ENCODE measurements around the gene DNAJC2. TPM values are rescaled to one million over a fixed set of nuclear protein-coding genes. Genes with fewer than 3 reads are reported as not detected.
A peak's percentile ranks its signal among the peaks of the same experiment; 100 is the strongest.
"Not testable (repeated sequence)": the region's sequence is repeated elsewhere in the genome, so short reads cannot be mapped to it uniquely, and the experiment has no call there.

Gene DNAJC2
- total RNA-seq, 1 donor from 2014 or later = 12.0 TPM

DNA sequence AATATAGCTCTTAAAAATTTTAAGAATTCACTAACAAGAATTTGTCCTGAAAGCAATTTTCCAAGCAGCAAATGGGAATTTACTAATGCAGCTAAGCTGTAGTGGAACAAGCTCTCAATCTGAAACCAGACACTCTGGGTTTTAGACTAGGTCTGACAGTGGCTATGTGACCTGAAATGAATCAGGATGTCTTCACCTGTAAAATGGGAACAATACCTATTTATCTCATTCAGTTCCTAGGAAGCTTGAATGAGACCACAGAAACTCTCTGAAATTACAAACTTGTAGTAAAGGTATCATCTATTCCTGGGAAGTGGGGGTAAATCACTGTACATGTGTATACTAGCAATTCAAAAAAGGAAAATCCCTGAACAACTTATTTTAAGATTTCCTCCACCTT is 1.2 kb downstream of the DNAJC2 start:
- no peak for DNase-seq (ENCODE audit: low spot score)

DNA sequence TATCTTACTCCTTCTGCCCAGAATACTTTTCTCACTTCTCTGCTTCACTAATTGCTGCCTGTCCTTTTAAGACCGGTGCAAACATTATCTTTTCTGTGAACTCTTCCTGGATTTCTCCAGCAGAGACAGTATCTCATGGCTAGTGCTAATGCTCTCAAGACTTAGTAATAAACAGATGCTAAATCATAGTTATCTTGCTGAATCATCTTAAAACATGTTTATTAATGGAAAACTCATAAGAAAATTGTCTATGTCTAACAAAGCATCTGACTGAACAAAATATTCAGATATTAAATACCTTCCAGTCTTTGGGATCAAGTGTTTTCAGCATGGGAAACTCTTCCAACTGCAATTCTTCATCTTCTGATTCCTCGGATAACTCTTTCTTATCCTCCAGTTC is 3.1 kb downstream of the DNAJC2 start:
- DNase-seq (ENCODE audit: low spot score) = no peak

DNA sequence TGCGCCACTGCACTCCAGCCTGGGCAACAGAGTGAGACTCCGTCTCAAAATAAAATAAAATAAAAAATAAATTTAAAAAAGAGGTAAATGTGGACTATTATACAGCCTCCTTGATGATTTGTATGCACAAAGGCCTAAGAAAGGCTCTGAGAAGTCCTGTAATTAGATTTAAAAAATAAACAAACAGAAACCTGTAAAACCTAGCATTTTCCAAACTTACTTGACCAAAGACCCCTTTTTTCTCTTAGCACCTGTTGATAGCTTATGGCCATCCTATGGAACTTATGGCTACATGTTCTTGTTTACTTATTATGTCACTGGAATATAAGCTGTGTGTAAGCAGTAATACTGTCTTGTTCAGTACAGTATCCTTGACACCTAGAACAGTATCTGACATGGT is 5.7 kb downstream of the DNAJC2 start:
- DNase-seq (ENCODE audit: low spot score) = no peak

DNA sequence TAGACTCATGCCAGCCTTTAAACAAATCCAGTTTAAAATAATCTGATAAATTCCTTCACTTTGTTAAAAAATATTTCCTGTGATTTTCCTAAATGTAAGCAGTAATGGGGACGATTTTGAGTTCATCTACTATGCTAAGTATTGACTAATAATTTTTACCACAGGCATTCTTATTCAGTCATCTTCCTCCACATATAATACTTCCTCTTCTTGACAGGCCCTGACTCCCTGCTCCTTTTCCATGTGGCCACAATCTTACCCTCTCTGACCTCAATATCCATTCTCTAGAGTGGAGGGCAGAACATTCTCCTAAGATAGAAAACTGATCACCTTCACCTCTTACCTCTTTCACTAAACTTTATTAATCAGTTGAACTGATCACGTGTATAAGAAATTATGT is 7.8 kb downstream of the DNAJC2 start:
- DNase-seq (ENCODE audit: low spot score) = no peak

DNA sequence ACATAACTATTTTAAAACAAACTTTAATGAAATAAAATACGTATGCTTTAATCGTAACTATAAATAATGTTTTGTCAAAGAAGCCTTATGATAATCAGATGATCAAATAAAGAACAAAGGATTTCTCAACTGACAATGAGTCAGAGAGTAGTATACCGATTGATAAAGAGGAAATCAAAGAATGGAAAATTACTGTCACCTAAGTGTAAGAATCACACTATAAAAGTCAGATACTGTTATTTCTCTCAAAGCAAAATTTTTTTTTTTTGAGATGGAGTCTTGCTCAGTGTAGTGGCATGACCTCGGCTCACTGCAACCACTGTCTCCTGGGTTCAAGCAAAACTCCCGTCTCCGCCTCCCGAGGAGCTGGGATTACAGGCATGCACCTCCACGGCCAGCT is 18.8 kb downstream of the DNAJC2 start:
- no peak for DNase-seq (ENCODE audit: low spot score)

DNA sequence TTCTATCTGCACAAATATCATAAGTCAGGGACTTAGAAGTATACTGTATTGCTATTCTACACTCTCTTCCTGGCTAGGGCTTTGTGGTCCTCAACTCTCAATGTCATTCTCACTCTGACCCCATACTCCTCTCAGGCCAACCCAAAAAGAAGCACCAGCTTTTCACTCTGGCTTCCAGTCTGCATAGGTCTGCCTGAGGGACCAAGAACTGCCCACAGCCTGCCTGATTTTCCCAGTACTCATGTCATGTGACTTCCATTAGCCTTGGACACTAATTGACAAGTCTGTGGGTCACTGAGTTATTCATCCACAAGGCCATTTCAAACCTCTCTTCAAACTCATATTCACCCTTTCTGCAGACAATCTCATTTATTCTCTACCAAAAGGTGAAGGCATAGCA is 27.6 kb downstream of the DNAJC2 start:
- no peak for DNase-seq (ENCODE audit: low spot score)

DNA sequence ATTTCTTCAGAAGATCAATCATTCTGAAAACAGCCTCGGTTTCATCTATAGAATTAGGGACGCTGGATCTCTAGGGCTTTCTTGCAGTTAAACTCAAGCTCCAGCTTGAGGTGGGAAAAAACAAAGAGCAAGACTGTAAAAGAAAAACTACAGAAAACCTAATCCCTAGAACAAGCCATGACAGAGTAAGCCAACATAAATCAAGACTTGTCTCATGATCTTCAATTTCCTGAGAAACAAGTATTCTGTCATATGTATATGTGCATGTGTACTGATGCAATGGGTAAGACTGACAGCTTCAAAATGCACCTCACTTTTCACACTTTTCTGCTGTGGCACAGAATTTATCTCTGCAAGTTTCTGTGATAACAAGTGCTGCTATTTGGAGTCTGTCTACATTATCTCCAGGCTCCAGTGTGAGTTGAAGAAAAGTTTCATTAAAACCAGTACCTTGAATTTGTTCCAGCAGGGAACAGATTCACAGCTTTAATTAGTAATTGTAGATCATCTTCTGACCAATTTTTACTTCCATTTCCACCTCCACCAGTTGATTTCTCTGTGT is 28.1 kb downstream of the DNAJC2 start:
- no peak for DNase-seq (ENCODE audit: low spot score)

DNA sequence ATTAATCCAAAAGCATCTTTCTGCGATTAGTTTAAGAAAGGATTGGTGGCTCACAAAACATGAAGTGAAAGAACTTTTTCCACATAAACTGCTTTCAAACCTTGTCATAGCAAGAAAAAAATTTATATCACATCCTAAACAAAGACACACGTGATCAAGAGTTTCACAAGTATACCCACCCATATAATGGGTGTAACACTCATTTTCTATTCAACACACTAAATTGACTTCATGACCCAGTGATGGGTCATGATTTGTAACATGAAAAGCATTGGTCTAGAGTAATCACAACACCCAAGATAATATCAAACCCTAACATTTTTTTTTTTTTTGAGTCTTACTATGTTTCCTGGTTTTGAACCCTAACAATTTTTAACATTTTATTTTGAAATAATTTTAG is 29.7 kb downstream of the DNAJC2 start:
- no peak for DNase-seq (ENCODE audit: low spot score)

DNA sequence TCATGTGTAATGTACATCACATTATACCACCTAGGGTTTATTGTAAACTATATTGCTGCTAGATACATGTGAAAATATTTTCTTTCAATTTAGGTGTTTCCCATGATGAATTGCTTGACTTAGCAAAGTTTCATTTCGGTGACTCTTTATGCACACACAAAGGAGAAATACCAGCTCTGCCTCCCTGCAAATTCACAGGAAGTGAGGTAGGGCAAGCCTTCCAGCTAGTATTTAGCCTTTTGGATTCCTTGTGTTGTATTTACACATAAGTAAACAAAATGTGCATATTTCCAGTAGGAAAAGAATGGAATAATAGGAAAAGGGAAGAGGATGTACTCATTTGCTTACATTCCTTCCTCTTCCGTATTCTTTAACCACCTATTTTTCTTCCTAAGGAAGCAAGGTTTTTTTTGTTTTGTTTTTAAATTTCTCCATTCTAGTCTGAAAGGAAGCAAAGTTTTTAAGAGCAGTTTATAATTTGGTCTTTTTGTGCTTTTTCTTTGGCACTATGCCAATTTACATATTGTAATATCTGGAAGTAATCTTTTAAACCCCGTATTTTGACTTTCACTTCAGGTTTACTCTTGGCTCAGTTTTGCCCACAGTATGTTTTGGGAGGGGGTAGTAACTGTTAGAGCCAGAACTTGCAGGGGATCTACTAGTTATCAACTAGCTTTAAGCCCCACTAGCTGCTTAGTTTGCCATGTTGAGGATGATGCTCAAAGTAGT is 36.9 kb downstream of the DNAJC2 start:
- DNase-seq (ENCODE audit: low spot score) = no peak

DNA sequence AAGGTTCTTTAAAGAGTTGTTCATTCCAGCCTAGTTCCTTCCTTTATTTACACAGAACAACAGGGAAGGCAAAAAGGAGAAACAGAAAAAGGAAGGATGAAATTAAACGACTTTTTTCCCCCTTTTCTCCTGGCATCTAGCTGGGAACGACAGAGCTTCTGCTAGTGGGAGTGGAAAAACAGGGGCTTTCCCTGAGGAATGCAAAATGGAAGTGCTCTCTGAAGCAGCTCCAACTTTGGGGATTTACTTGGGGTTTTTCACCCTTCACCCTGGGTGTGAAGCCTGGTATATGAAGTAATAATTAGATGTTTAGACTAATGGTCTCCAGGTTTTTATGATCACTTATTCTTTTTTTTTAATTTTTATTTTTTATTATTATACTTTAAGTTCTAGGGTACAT is 43.1 kb downstream of the DNAJC2 start:
- DNase-seq (ENCODE audit: low spot score) = no peak

DNA sequence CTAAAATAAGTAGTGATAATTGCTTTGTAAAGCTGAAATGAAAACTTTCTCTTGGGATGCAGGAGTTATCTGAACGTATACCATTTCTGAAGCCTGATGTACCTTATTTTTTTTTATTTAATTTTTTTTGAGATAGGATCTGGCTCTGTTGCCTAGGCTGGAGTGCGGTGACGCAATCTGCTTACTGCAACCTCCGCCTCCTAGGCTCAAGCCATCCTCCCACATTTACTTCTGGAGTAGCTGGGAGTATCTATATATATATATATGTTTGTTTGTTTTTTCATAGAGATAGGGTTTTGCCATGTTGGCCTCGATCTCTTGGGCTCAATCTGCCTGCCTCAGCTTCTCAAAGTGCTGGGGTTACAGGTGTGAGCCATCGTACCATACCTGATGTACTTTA is 44.9 kb downstream of the DNAJC2 start:
- no peak for DNase-seq (ENCODE audit: low spot score)

DNA sequence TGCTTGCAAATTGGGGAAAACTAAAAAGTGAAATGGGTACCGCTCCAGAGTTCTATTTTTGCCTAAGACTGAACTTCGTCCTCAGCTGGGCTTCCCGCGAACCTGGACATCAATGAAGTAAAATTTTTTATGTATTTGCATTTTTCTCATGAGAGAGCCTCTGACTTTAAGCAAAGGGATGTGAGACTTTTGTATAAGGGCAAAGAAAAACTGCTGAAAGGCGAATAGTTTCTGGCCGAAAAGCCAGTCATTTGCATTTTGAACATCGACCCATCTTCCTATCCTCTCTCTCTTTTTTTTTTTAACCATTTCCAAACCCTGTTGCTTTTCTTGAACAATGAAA is 46.8 kb downstream of the DNAJC2 start:
- no peak for DNase-seq (ENCODE audit: low spot score)

DNA sequence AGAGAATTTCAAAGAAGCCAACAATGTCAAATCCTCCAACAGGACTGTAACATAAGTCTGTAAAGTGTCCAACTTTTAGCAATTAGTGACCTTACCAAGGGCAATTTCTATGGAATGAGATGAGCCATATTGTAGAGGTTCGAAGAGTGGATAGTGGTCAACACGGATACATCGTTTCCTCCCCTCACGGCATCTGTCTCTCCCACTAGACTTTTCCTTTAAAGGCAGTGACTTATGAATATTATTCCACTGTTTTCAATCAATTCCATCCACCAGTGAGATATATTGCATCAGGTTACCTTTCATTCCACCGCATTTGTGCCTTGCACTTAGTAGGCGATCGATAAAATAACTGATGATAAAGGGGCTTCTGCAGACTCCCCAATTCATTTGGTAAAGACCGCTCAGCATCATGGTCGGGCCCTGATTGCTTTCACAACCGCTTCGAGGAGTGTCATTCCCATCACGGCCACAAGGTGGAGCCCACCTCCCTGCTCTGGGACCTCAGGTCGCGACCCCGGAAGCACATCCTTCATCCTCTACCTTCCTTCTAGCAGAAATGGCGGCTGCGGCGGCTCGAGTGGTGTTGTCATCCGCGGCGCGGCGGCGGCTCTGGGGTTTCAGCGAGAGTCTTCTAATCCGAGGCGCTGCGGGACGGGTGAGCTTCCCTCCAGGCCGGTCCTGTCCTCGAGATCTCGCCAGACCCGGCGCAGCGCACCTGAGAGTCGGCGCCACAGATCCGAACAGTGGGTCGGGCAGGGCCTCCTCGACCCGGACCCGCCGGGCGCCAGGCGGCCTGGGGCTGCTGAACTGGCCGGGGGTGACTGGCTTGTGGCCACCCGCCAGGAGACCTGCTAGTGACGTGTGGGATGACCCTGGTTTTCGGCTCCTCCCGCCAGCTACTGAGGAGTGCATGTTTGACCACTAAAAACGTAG is 47.4 kb downstream of the DNAJC2 start, which contains the start of gene PMPCB:
Gene PMPCB, plus strand, starts transcription at position 535 of the 936 bp plus-strand sequence. Its CDS starts 25 bp downstream, at position 560.
- peak; percentile 96 for DNase-seq (ENCODE audit: low spot score)

DNA sequence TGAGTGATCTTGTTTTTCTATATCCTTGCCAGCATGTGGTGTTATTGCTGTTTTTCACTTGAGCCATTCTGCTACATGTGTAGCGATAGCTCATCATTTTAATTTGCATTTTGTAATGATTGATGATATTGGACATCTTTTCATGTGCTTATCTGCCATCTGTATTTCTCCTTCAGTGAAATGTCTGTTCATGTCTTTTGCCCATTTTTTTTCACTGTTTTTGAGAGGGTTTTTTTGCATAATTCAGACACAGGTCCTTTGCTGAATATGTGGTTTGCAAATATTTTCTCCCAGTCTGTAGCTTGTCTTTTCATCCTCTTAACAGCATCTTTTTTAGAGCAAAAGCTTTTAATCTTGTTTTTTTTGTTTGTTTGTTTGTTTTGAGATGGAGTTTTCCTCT is 51.0 kb downstream of the DNAJC2 start:
- DNase-seq (ENCODE audit: low spot score) = no peak

DNA sequence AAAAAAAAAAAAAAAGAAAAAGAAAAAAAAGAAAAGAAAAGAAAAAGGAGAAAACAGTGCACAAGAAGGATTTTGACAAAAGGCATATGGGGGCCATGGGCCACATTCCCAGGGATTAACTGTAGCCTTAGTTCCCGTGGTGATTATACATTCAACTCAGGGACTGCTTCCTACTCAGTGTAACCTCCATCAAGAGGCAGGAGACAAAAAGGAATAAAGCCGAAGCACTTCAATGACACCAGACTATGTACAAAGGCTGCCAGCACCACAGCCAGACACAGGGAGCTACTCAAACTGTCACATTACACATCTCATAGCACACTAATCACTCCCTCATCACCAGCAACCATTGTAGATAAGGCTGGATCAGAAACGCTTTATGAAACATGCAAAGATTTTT is 52.4 kb downstream of the DNAJC2 start:
- DNase-seq (ENCODE audit: low spot score) = no peak

DNA sequence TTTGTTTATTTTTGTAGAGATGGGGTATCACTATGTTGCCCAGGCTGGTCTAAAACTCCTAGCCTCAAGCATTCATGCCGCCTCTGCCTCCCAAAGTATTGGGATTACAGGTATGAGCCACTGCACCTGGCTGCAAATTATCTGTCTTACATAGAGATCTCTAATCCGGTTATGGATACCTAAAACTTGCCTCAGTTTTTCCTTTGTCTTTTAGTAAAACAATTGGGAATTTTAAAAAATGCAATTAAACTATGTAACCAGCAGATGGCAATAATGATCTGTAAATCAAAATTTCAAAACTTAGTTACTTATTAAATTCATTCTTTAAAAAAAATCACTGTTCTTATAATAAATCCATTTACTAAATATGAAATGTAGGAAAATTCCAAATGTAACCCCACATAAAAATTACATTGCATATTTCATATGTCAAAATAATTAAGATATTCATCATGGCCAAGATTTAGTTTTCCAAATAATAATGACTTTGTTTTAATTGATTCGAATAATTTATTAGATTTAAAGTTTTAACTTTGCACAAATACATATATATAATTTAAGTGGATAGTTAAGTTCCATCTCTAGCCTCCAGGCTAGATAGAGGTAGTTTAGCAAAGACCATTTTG is 61.7 kb downstream of the DNAJC2 start:
- not testable (repeated sequence) for DNase-seq (ENCODE audit: low spot score)

DNA sequence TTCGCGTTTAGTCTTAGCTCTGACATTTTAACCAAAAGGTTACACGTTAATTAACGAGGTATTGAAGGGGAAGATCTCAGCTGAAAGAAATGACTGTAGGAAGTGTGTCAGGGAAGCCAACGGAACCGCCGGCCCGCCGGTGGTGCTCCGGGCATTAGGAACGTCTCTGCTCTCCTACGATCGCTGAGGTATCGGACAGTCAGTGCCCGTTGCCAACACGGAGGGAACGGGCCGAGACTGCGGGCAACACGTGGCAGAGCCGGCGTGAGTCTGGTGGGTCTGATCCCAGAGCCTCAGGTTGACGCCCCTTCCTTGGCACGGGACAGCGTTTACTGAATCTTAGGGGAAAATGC is 63.8 kb downstream of the DNAJC2 start:
- DNase-seq (ENCODE audit: low spot score) = peak; percentile 11

DNA sequence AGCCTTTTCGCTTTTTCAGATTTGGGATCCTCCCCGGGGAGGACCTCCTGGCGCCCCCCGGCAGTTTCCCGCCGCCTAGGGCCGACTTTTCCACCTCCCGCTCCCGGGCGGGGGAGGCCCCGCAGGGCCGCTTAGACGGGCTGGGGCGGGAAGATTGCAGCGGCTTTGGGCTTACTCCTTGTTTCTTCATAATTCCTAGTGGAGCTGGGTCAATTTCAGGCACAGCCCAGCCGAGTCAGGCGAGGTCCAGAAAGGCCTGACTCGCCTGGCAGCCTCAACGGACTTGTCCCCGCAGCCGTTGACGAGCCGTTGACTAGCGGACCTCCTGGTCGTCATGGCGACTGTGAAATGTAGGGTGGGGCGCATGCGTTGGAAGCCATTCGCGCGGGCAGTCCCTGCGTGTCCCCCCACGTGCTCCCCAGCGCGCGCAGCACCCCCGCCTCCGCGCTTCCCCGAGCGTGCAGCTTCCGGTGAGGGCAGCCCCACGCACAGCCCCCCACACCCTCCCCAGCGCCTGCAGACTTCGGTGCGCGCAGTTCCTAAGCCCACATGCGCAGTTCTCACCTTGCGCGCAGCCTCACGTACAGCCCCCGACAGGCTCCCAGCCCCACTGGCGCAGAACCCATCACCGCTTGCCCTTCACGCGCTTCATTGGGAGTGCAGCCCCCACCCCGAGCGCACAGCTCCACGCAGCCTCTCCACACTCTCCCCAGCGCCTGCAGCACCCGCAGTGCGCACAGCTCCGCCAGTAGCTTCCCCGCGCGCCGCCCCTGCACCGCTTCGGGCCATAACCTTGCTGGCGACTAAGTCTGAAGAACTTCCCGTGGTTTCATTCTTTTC is 64.4 kb downstream of the DNAJC2 start:
- peak; percentile 77 for DNase-seq (ENCODE audit: low spot score)

DNA sequence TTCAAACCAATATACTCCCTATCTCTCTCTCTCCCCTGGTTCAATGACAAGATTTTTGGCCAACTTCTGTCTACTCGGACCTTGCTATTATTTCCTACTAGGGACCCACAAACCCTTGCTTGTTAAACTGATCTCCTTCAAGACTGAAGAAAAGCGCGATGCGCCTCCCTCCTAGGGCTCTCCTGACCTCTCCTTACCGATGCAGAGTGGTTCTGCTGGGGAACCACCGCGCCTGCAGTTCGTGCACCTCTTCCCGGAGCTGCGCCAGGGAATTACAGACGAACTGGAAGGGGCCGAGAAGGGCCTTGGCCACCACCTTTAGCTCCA is 65.0 kb downstream of the DNAJC2 start:
- DNase-seq (ENCODE audit: low spot score) = not testable (repeated sequence)

DNA sequence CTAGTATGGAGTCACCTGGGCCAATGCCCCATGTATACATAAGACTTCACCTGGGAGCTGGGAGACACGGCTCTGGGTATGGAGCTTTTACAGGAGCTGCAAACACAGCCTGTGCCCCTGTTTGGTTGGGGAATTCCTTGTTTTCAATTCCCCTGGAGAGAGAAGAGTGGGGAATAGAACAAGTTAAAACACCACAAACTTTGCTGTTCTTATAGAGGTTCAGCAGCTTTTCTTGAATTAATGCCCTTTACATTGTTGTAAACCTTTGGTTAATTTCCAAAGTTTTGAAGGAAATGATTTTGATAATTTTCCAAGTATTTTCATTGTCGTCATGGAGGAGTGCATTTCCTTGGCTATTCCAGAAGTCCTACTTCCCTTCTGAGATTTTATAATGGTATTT is 66.4 kb downstream of the DNAJC2 start:
- not testable (repeated sequence) for DNase-seq (ENCODE audit: low spot score)

DNA sequence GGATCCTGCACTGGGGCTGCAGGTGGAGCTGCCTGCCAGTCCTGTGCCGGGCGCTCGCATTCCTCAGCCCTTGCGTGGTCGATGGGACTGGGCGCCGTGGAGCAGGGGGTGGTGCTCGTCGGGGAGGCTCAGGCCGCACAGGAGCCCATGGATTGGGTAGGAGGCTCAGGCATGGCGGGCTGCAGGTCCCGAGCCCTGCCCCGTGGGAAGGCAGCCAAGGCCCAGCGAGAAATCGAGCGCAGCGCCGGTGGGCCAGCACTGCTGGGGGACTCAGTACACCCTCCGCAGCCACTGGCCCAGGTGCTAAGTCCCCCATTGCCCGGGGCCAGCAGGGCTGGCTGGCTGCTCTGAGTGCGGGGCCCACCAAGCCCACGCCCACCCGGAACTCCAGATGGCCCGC is 69.7 kb downstream of the DNAJC2 start:
- not testable (repeated sequence) for DNase-seq (ENCODE audit: low spot score)

DNA sequence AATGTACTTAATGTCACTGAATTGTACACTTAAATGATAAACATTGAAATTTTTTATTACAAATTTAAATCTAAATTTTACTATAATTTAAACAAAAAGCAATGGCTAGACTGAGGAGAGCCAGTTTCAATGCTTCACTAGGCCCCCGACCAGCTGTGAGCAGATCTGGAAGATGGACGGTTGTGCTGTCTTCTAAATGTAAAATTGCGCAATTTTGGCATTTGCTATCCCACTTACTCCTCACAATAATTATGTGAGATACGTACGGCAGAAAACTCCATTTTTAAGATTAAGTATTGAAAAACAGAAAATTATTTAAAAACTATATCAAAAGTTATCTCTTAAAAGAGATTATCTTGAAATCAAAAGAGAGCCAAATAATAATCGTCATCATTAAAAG is 71.2 kb downstream of the DNAJC2 start:
- DNase-seq (ENCODE audit: low spot score) = not testable (repeated sequence)
